Calu3 (cell line): Measurements from ENCODE around the gene IL1R2. TPM values are rescaled to one million over a fixed set of nuclear protein-coding genes. Genes with fewer than 3 reads are reported as not detected.

Source experiments
- BruUV-seq: library from RNA; stranded (reverse); fragments of 400-500 nt; replicated peaks from 2 replicates; lab custom pipeline; 2021; lab: Mats Ljungman, UMichigan
- CTCF ChIA-PET: fragments of 300-600 bp; sonication (Branson Sonifier 250); formaldehyde crosslinking; loops from one replicate; lab custom pipeline; 2022; ENCODE audit warnings: antibody characterized with exemption; lab: Charles Lee
- DNase-seq: peaks from one replicate; pipeline ENCODE4 v3.0.0; 2022
- H3K27ac Mint-ChIP-seq: one replicate; pipeline ENCODE4 v1.8.0; 2022; ENCODE audit warnings: mixed read lengths; ENCODE audit not compliant: unreplicated experiment
- H3K27me3 Mint-ChIP-seq: one replicate; pipeline ENCODE4 v1.8.0; 2022; ENCODE audit warnings: mixed read lengths; ENCODE audit not compliant: unreplicated experiment
- H3K36me3 Mint-ChIP-seq: one replicate; pipeline ENCODE4 v1.8.0; 2022; ENCODE audit warnings: mild to moderate bottlenecking, moderate library complexity, mixed read lengths; ENCODE audit not compliant: insufficient read depth, unreplicated experiment
- H3K4me1 Mint-ChIP-seq: one replicate; pipeline ENCODE4 v1.8.0; 2022; ENCODE audit warnings: mild to moderate bottlenecking, low read depth, mixed read lengths; ENCODE audit not compliant: unreplicated experiment
- H3K4me3 Mint-ChIP-seq: one replicate; pipeline ENCODE4 v1.8.0; 2022; ENCODE audit warnings: mild to moderate bottlenecking, low read depth, moderate library complexity, mixed read lengths; ENCODE audit not compliant: unreplicated experiment
- H3K9me3 Mint-ChIP-seq: one replicate; pipeline ENCODE4 v1.8.0; 2022; ENCODE audit warnings: low read depth, mixed read lengths; ENCODE audit not compliant: unreplicated experiment
- intact Hi-C: fragments of 100-400 bp; cut with micrococcal nuclease; formaldehyde crosslinking; loops from one replicate; pipeline ENCODE4 v1.10.0; 2022; ENCODE audit not compliant: unreplicated experiment
- total RNA-seq: library from RNA; stranded (reverse); gene quantifications from 2 replicates; pipeline ENCODE4 v1.2.3, GENCODE V29; 2022
- TF ChIP-seq, protein P1 (sequence below): fragments of 200-600 bp; IDR thresholded peaks from one replicate; pipeline ENCODE4 v1.8.0; 2022; ENCODE audit warnings: antibody characterized with exemption; ENCODE audit not compliant: unreplicated experiment

Gene IL1R2
- total RNA-seq, 1 experiment from 2014 or later = not detected

DNA sequence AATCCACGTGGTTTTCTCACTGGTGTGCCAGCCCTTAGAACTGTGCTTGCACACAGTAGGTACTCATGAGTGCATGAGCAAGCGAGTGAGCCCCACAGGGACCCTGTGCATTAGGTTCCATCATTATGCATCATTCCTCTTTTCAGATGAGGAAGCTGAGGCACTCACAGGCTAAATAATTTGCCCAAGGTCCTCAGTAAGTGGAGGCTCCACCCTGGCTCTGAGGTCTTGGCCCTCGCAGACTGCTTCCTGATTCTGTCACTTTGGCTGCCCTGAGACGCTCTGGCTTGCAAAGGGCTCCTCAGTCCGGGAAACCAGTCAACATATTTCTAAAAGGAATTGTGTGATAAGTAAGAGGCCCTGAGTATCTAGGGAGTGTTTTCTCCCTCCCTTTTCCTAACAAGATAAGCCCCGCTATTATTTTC, 71.7 kb downstream of the IL1R2 start:
- Mint-ChIP-seq H3K4me3 (no peak overlapping the region), H3K4me1 (peaks cover 35% of the 10 kb centered on the region), H3K9me3 (no peaks in the 10 kb centered on the region), H3K27me3 (no peaks in the 10 kb centered on the region), H3K36me3 (peaks cover 6% of the 10 kb centered on the region), H3K27ac (peak overlapping the region; percentile 36)
- BruUV-seq = no TSS peak
- CTCF ChIA-PET = interaction anchor here (0.9 kb wide), 1 partner anchor 30 kb away, joined by 3 read pairs; no protein-coding TSS in a partner anchor
- intact Hi-C loops = no loop called here
- TF ChIP-seq, protein P1, sequence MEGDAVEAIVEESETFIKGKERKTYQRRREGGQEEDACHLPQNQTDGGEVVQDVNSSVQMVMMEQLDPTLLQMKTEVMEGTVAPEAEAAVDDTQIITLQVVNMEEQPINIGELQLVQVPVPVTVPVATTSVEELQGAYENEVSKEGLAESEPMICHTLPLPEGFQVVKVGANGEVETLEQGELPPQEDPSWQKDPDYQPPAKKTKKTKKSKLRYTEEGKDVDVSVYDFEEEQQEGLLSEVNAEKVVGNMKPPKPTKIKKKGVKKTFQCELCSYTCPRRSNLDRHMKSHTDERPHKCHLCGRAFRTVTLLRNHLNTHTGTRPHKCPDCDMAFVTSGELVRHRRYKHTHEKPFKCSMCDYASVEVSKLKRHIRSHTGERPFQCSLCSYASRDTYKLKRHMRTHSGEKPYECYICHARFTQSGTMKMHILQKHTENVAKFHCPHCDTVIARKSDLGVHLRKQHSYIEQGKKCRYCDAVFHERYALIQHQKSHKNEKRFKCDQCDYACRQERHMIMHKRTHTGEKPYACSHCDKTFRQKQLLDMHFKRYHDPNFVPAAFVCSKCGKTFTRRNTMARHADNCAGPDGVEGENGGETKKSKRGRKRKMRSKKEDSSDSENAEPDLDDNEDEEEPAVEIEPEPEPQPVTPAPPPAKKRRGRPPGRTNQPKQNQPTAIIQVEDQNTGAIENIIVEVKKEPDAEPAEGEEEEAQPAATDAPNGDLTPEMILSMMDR = no peak
- DNase-seq = no peak

DNA sequence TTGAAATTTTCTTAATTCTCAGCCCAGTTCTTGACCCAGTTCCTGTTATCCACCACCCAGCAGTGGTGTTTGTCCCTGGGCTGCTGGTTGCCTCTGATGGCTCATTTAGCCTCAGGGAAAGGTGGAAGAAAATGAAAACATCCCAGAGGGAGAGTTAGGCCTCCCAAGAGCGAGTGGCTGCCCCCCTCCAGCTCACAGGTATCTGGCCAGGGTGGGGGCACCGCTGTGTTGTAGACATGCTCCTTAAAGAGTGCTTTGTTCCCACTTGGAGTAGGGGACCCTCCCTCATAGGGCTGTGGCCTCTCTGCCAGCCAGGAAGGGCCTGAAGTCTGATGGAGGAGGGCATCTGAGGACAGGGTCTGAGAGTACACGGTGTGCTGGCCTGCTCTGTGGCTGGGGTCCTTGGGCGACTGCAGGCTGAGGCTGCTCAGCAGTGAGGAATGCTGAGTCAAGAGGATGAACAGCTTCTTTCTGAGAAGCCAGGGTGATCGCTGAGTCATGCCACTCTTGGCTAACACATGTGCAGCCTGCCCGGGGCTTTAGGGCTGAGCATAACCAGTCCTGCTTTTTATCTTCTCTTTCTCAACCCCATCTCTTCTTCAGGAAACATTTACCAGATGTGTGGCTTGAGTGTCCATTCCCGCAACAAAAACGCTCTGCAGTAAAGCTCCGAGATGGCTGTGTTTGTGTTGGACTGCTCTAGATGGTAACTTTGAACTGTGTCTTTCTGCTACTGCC, 72.3 kb downstream of the IL1R2 start:
- peak; percentile 54 for DNase-seq
- Mint-ChIP-seq H3K4me3 (no peak overlapping the region), H3K36me3 (peaks cover 6% of the 10 kb centered on the region), H3K9me3 (no peaks in the 10 kb centered on the region), H3K27me3 (no peaks in the 10 kb centered on the region), H3K4me1 (peaks cover 35% of the 10 kb centered on the region), H3K27ac (peak overlapping the region; percentile 36)
- intact Hi-C loops = no loop called here
- TF ChIP-seq, protein P1 = no peak
- no TSS peak for BruUV-seq
- CTCF ChIA-PET = interaction anchor here (0.9 kb wide), 1 partner anchor 31 kb away, joined by 3 read pairs; no protein-coding TSS in a partner anchor

DNA sequence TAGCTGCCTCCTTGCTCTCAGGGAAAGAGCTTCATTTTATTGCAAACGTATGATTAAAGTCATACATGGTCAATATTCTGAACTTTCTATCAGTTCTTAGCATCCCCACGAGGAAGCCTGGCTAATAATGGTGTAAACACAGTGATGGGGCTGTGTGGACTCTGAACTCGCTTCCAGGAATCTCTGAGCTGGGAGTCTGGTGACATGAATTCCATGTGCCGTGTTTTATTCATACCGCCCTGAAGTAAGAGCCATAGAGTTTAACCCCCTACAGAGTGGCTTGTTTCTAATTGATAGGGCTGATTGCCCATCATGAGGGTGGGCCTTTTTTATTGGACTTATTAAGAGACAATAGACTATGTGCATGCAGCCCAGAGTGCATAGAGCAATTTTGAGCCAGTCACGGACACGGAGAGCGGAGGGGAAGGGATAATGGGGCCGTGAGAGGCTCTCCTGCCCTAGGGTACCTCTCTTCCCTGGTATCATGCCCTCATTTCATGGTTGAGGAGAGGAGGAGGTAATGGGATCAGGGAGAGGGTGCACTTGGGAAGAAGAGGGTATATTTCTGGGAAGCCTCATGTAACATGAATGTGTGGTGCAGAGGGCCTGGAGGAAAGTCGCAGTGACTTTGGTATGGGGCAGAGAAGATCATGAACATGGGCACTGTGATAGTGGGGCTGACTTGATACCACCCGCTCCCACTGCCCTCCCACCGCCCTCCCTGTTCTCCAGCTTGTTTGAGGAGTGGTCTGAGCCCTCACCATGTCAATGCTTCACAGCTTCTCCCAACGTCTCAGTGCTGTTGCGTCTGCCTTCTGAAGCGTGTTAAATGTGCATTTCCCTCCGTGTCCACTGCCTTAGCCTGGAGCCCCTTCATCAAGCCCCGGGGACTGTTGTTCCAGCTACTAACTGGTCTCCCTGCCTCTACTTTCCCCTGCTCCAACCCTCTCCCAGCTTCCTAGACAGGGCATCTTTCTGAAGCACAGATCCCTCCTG, 73.2 kb downstream of the IL1R2 start:
- peaks cover 6% of the 10 kb centered on the region for H3K36me3 Mint-ChIP-seq

More for the DNA sequence above, 73.2 kb downstream of the IL1R2 start:
- no TSS peak for BruUV-seq
- Mint-ChIP-seq H3K27me3 (no peaks in the 10 kb centered on the region), H3K4me1 (peaks cover 41% of the 10 kb centered on the region), H3K27ac (peak overlapping the region; percentile 8), H3K4me3 (no peak overlapping the region), H3K9me3 (no peaks in the 10 kb centered on the region)
- CTCF ChIA-PET = interaction anchor here (0.9 kb wide), 1 partner anchor 32 kb away, joined by 3 read pairs; no protein-coding TSS in a partner anchor
- DNase-seq = no peak
- intact Hi-C loops = no loop called here
- TF ChIP-seq, protein P1 = no peak
